GM18507 (cell line): ENCODE measurements around the gene QTRT2.

Experiments used
- DNase-seq: peaks from one replicate; pipeline ENCODE4 v3.0.0; 2011; ENCODE audit warnings: low read depth; ENCODE audit not compliant: insufficient read length; ENCODE audit errors: extremely low spot score
- FAIRE-seq: peaks from 2 replicates; lab custom pipeline; 2011; peaks lifted over from hg19 to GRCh38; lab: Jason Lieb, UNC

The QTRT2 gene

GRCh38 chr3:114114719-114115118 is 58.2 kb downstream of the QTRT2 start:
- FAIRE-seq (no peak), DNase-seq (no peak)

GRCh38 chr3:114115143-114115542 is 58.6 kb downstream of the QTRT2 start:
- DNase-seq (no peak), FAIRE-seq (no peak)

GRCh38 chr3:114119776-114120175 is 63.2 kb downstream of the QTRT2 start:
- DNase-seq (no peak), FAIRE-seq (no peak)

GRCh38 chr3:114120211-114120610 is 63.7 kb downstream of the QTRT2 start:
- no peak for FAIRE-seq
- DNase-seq: no peak

GRCh38 chr3:114122027-114122709 is 65.6 kb downstream of the QTRT2 start:
- DNase-seq: no peak
- no peak for FAIRE-seq

- no peak for DNase-seq
- FAIRE-seq: no peak
Measured at GRCh38 chr3:114126461-114126860, 69.9 kb downstream of the QTRT2 start.

GRCh38 chr3:114127517-114127916 is 71.0 kb downstream of the QTRT2 start:
- no peak for FAIRE-seq
- no peak for DNase-seq

GRCh38 chr3:114128231-114128630 is 71.7 kb downstream of the QTRT2 start:
- FAIRE-seq (no peak), DNase-seq (no peak)

GRCh38 chr3:114128826-114129225 is 72.3 kb downstream of the QTRT2 start:
- no peak for FAIRE-seq
- no peak for DNase-seq

- FAIRE-seq (no peak), DNase-seq (no peak)
Measured at GRCh38 chr3:114132500-114132899, 76.0 kb downstream of the QTRT2 start.

GRCh38 chr3:114133947-114134346 is 77.4 kb downstream of the QTRT2 start:
- DNase-seq: no peak
- no peak for FAIRE-seq
